ENCODE data around the gene SH3GL2.

Gene SH3GL2

GRCh38 chr9:17578911-17579793 lies at the start of gene SH3GL2:
Gene SH3GL2, plus strand, starts transcription at chr9:17579066.
- peak; percentile 27 to 31 for DNase-seq
- TF ChIP-seq GATA1 (IDR thresholded peaks at IDR 0.05; ENCODE audit: low read depth, low read length) (no peak), POLR2A (IDR thresholded peaks at IDR 0.05; ENCODE audit: low read length) (no peak)

- DNase-seq = peak; percentile 29 to 53
- TF ChIP-seq GATA1 (IDR thresholded peaks at IDR 0.05; ENCODE audit: low read depth, low read length) (no peak), POLR2A (IDR thresholded peaks at IDR 0.05; ENCODE audit: low read length) (no peak)
These were observed 47.1 kb upstream of the SH3GL2 start for GRCh38 chr9:17531642-17532254.

GRCh38 chr9:17532461-17532860 lies 46.4 kb upstream of the SH3GL2 start:
- no peak for DNase-seq
- TF ChIP-seq GATA1 (IDR thresholded peaks at IDR 0.05; ENCODE audit: low read depth, low read length) (no peak), POLR2A (IDR thresholded peaks at IDR 0.05; ENCODE audit: low read length) (no peak)

- TF ChIP-seq POLR2A (IDR thresholded peaks at IDR 0.05; ENCODE audit: low read length) (no peak), GATA1 (IDR thresholded peaks at IDR 0.05; ENCODE audit: low read depth, low read length) (no peak)
- no peak for DNase-seq
These were observed 43.7 kb upstream of the SH3GL2 start for GRCh38 chr9:17535176-17535575.

- no peak for DNase-seq
- TF ChIP-seq POLR2A (IDR thresholded peaks at IDR 0.05; ENCODE audit: low read length) = no peak
- no peak for TF ChIP-seq GATA1 (IDR thresholded peaks at IDR 0.05; ENCODE audit: low read depth, low read length)
These were observed 42.8 kb upstream of the SH3GL2 start for GRCh38 chr9:17536027-17536426.

GRCh38 chr9:17551023-17551422 lies 27.8 kb upstream of the SH3GL2 start:
- TF ChIP-seq GATA1 (IDR thresholded peaks at IDR 0.05; ENCODE audit: low read depth, low read length) = no peak
- TF ChIP-seq POLR2A (IDR thresholded peaks at IDR 0.05; ENCODE audit: low read length) = no peak
- no peak for DNase-seq

- TF ChIP-seq POLR2A (IDR thresholded peaks at IDR 0.05; ENCODE audit: low read length) = no peak
- no peak for TF ChIP-seq GATA1 (IDR thresholded peaks at IDR 0.05; ENCODE audit: low read depth, low read length)
These were observed 23.4 kb upstream of the SH3GL2 start for GRCh38 chr9:17555362-17556054.

GRCh38 chr9:17556255-17556654 lies 22.6 kb upstream of the SH3GL2 start:
- no peak for DNase-seq
- TF ChIP-seq GATA1 (IDR thresholded peaks at IDR 0.05; ENCODE audit: low read depth, low read length) (no peak), POLR2A (IDR thresholded peaks at IDR 0.05; ENCODE audit: low read length) (no peak)

More at GRCh38 chr9:17555362-17556054, 23.4 kb upstream of the SH3GL2 start:
- DNase-seq = no peak

GRCh38 chr9:17556935-17557334 lies 21.9 kb upstream of the SH3GL2 start:
- DNase-seq = no peak
- TF ChIP-seq GATA1 (IDR thresholded peaks at IDR 0.05; ENCODE audit: low read depth, low read length) = no peak
- no peak for TF ChIP-seq POLR2A (IDR thresholded peaks at IDR 0.05; ENCODE audit: low read length)

GRCh38 chr9:17571825-17572224 lies 7.0 kb upstream of the SH3GL2 start:
- TF ChIP-seq POLR2A (IDR thresholded peaks at IDR 0.05; ENCODE audit: low read length) = no peak
- TF ChIP-seq GATA1 (IDR thresholded peaks at IDR 0.05; ENCODE audit: low read depth, low read length) = no peak
- DNase-seq = no peak

- no peak for TF ChIP-seq POLR2A (IDR thresholded peaks at IDR 0.05; ENCODE audit: low read length)
- TF ChIP-seq GATA1 (IDR thresholded peaks at IDR 0.05; ENCODE audit: low read depth, low read length) = no peak
- no peak for DNase-seq
These were observed 4.5 kb upstream of the SH3GL2 start for GRCh38 chr9:17574342-17574741.

- TF ChIP-seq GATA1 (IDR thresholded peaks at IDR 0.05; ENCODE audit: low read depth, low read length) (no peak), POLR2A (IDR thresholded peaks at IDR 0.05; ENCODE audit: low read length) (no peak)
- no peak for DNase-seq
These were observed 322 bp upstream of the SH3GL2 start for GRCh38 chr9:17578577-17578910.

- DNase-seq = no peak
- TF ChIP-seq POLR2A (IDR thresholded peaks at IDR 0.05; ENCODE audit: low read length) (no peak), GATA1 (IDR thresholded peaks at IDR 0.05; ENCODE audit: low read depth, low read length) (no peak)
These were observed 1.3 kb downstream of the SH3GL2 start for GRCh38 chr9:17580119-17580518.

GRCh38 chr9:17587113-17587512 lies 8.2 kb downstream of the SH3GL2 start:
- DNase-seq = no peak
- TF ChIP-seq POLR2A (IDR thresholded peaks at IDR 0.05; ENCODE audit: low read length) (no peak), GATA1 (IDR thresholded peaks at IDR 0.05; ENCODE audit: low read depth, low read length) (no peak)

All from erythroblast (primary cell).